Neural cell (in vitro differentiated cells): Measurements from ENCODE around the gene SIX5. TPM values are rescaled to one million over a fixed set of nuclear protein-coding genes. Genes with fewer than 3 reads are reported as not detected.
A peak's percentile ranks its signal among the peaks of the same experiment; 100 is the strongest.

Source experiments
- H2AFZ ChIP-seq: fragments of 200-600, 300-800 bp; sonication (generic), shearing (Covaris generic); 2 replicates; pipeline ENCODE4 v1.6.0; 2014; ENCODE audit warnings: low read depth, mild to moderate bottlenecking, antibody characterized with exemption, low read length, moderate library complexity
- H3F3A ChIP-seq: fragments of 200-600 bp; shearing (Covaris generic); 2 replicates; pipeline ENCODE4 v1.6.1; 2016; ENCODE audit warnings: mild to moderate bottlenecking, moderate library complexity, mixed read lengths, antibody characterized with exemption, low read length; ENCODE audit not compliant: insufficient read depth, poor library complexity, severe bottlenecking
- H3K27ac ChIP-seq: fragments of 200-600, 300-800 bp; sonication (generic), shearing (Covaris generic); 2 replicates; pipeline ENCODE4 v1.5.1; 2014; ENCODE audit warnings: mild to moderate bottlenecking, low read length, moderate library complexity
- H3K27me3 ChIP-seq: fragments of 300-800, 200-600 bp; sonication (generic), shearing (Covaris generic); 2 replicates; pipeline ENCODE4 v1.6.0; 2014; ENCODE audit warnings: mild to moderate bottlenecking, low read depth, low read length, moderate library complexity; ENCODE audit not compliant: insufficient read depth
- H3K36me3 ChIP-seq: fragments of 300-800, 200-600 bp; sonication (generic), shearing (Covaris generic); 2 replicates; pipeline ENCODE4 v1.5.1; 2014; ENCODE audit warnings: mild to moderate bottlenecking, antibody characterized with exemption, low read length, moderate library complexity; ENCODE audit not compliant: insufficient read depth
- H3K4me2 ChIP-seq: fragments of 300-800, 200-600 bp; sonication (generic), shearing (Covaris generic); 2 replicates; pipeline ENCODE4 v1.6.0; 2014; ENCODE audit warnings: mild to moderate bottlenecking, low read length
- H3K4me3 ChIP-seq: fragments of 300-800, 200-600 bp; sonication (generic), shearing (Covaris generic); 2 replicates; pipeline ENCODE4 v1.5.1; 2014; ENCODE audit warnings: mild to moderate bottlenecking, low read length, moderate library complexity
- H3K79me2 ChIP-seq: fragments of 200-600 bp; shearing (Covaris generic); replicated peaks from 2 replicates; pipeline ENCODE4 v1.6.0; 2014; ENCODE audit warnings: mild to moderate bottlenecking, low read length, moderate library complexity; ENCODE audit not compliant: insufficient read depth
- H3K9ac ChIP-seq: fragments of 300-800, 200-600 bp; sonication (generic), shearing (Covaris generic); 2 replicates; pipeline ENCODE4 v1.6.1; 2016; ENCODE audit warnings: mild to moderate bottlenecking, low read length, mixed read lengths
- H3K9me2 ChIP-seq: fragments of 200-600 bp; shearing (Covaris generic); 2 replicates; pipeline ENCODE4 v1.6.1; 2016; ENCODE audit warnings: mild to moderate bottlenecking, low read length, mixed read lengths; ENCODE audit not compliant: insufficient read depth
- H3K9me3 ChIP-seq: fragments of 200-600, 300-800 bp; sonication (generic), shearing (Covaris generic); 2 replicates; pipeline ENCODE4 v1.6.1; 2016; ENCODE audit warnings: mild to moderate bottlenecking, mixed run types, low read length, moderate library complexity, mixed read lengths
- H4K20me1 ChIP-seq: fragments of 200-600 bp; shearing (Covaris generic); 2 replicates; pipeline ENCODE4 v1.6.1; 2016; ENCODE audit warnings: mild to moderate bottlenecking, mixed run types; ENCODE audit not compliant: insufficient read depth
- EP300 ChIP-seq: fragments of 450-650 bp; conservative IDR thresholded peaks from 2 replicates; pipeline ENCODE4 v1.6.1; 2014; ENCODE audit warnings: antibody characterized with exemption, mild to moderate bottlenecking, moderate library complexity; ENCODE audit not compliant: poor library complexity, severe bottlenecking
- EZH2 ChIP-seq: fragments of 200-600, 300-800 bp; shearing (Covaris generic), sonication (generic); IDR thresholded peaks from 2 replicates; pipeline ENCODE4 v1.6.1; 2014; ENCODE audit warnings: antibody characterized with exemption, low read length, borderline replicate concordance, mild to moderate bottlenecking; ENCODE audit not compliant: insufficient read depth, poor library complexity, severe bottlenecking
- MXI1 ChIP-seq: fragments of 450-650 bp; conservative IDR thresholded peaks from 2 replicates; pipeline ENCODE4 v1.6.1; 2014; ENCODE audit warnings: antibody characterized with exemption, mild to moderate bottlenecking; ENCODE audit not compliant: poor library complexity, severe bottlenecking
- POLR2AphosphoS5 ChIP-seq: IDR thresholded peaks from 2 replicates; pipeline ENCODE4 v1.6.1; 2012
- RAD21 ChIP-seq: fragments of 450-650 bp; conservative IDR thresholded peaks from 2 replicates; pipeline ENCODE4 v1.6.1; 2014; ENCODE audit warnings: antibody characterized with exemption, mild to moderate bottlenecking, moderate library complexity
- SMC3 ChIP-seq: fragments of 450-650 bp; conservative IDR thresholded peaks from 2 replicates; pipeline ENCODE4 v1.6.1; 2014; ENCODE audit warnings: antibody characterized with exemption, mild to moderate bottlenecking, moderate library complexity; ENCODE audit not compliant: poor library complexity
- TAF1 ChIP-seq: IDR thresholded peaks from 2 replicates; pipeline ENCODE4 v1.6.1; 2012; ENCODE audit warnings: low read depth
- polyA plus RNA-seq: library from polyadenylated mRNA; depleted of rRNA; stranded (reverse); fragments of >200 nt; gene quantifications from 2 replicates; pipeline ENCODE4 v1.2.3, GENCODE V29; 2014
- TF ChIP-seq, protein P1 (sequence below): fragments of 450-650 bp; IDR thresholded peaks from 2 replicates; pipeline ENCODE4 v1.5.1; 2014; ENCODE audit warnings: antibody characterized with exemption, mild to moderate bottlenecking, moderate library complexity; ENCODE audit not compliant: poor library complexity, severe bottlenecking
- TF ChIP-seq, protein P2 (sequence below): IDR thresholded peaks from 2 replicates; pipeline ENCODE4 v1.6.1; 2012; ENCODE audit warnings: borderline replicate concordance

The SIX5 gene
- polyA plus RNA-seq, 1 donor from 2014 or later, result not detected

DNA sequence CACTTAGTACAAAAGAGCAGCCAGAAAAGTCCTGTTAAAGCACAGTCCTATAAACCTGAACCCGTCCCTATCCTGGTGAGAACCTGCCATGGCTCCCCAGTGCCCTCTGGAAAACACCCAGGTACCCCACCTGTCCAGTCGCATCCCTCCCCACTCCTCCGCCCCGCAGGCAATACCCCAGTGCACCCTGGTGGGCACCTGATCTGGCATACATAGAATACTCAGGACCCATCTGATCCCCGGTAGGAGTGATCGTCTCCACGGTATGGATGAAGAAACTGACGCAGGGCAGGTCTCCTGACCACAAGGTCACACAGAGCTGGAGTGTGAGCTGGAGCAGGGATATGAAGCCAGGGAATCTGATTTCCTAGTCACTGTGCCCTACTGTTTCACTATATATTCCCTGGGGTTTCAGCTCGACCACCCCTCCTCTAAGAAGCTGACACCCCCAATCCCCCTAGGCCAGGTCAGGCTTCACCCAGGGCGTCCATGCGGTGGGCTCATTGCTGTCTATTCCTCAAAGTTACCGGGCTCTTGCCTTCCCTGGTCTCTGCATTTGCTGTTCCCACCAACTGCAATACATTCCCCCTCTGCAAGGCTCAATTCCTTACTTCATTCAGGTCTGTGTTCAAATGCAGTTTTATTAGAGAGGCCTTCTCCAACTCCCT lies 50.9 kb downstream of the SIX5 start:
- H3K4me3 ChIP-seq, result peak overlapping the region; percentile 83

DNA sequence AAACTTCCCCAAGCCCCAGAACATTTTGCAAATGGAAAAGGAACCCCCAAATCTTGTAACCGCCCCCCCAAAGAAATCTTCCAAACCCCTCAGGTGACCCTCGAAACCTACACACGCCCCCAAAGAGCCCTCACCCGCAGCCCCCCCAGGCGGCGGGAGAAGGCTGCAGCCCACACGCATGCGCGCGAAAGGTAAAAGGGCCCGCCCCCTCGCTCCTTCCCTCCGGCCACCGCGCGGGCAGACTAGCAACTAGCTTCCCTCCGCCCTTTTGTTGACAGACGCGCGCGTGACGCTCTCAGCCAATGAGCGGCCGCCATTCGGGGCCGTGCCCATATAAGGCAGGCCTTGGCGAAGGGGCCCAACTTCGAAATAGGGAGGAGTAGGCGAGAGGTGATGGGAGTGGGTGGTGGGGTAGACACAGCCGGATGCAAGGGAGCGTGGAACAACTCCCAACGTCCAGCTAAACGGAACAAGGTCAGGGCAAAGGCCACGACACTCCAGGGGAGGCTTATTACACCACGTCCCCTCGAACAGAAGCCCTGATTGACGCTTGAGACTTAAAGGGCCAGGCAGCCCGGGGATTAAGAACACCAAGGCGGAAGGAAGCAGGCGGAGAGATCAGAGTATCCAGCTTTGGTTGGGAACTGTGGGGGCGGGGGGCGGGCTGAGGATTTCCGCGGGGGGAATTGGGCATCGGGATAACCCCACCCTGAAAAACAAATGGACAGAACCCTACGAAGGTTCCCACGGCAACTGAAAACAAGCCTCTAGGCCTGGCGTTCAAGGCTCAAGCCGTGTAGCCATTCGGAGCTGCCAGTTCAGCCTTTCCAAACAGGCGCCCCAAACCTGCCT lies 51.7 kb downstream of the SIX5 start:
- Histone ChIP-seq H3K4me3 (peak overlapping the region; percentile 83), H3K27ac (peak overlapping the region; percentile 99), H3K9me3 (no peaks in the 10 kb centered on the region), H3K36me3 (no peaks in the 10 kb centered on the region), H3K27me3 (no peaks in the 10 kb centered on the region), H3K4me2 (peak overlapping the region; percentile 90), H3K9me2 (no peaks in the 10 kb centered on the region), H4K20me1 (no peaks in the 10 kb centered on the region), H3K79me2 (peaks cover 37% of the 10 kb centered on the region), H2AFZ (peak overlapping the region; percentile 46), H3F3A (no peaks in the 10 kb centered on the region), H3K9ac (peak overlapping the region; percentile 99)
- TF ChIP-seq TAF1 (peak; percentile 47), EZH2 (no peak), MXI1 (peak; percentile 17), RAD21 (no peak), EP300 (peak; percentile 95)
- TF ChIP-seq, protein P1, sequence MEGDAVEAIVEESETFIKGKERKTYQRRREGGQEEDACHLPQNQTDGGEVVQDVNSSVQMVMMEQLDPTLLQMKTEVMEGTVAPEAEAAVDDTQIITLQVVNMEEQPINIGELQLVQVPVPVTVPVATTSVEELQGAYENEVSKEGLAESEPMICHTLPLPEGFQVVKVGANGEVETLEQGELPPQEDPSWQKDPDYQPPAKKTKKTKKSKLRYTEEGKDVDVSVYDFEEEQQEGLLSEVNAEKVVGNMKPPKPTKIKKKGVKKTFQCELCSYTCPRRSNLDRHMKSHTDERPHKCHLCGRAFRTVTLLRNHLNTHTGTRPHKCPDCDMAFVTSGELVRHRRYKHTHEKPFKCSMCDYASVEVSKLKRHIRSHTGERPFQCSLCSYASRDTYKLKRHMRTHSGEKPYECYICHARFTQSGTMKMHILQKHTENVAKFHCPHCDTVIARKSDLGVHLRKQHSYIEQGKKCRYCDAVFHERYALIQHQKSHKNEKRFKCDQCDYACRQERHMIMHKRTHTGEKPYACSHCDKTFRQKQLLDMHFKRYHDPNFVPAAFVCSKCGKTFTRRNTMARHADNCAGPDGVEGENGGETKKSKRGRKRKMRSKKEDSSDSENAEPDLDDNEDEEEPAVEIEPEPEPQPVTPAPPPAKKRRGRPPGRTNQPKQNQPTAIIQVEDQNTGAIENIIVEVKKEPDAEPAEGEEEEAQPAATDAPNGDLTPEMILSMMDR, result peak; percentile 49
- TF ChIP-seq, protein P2, sequence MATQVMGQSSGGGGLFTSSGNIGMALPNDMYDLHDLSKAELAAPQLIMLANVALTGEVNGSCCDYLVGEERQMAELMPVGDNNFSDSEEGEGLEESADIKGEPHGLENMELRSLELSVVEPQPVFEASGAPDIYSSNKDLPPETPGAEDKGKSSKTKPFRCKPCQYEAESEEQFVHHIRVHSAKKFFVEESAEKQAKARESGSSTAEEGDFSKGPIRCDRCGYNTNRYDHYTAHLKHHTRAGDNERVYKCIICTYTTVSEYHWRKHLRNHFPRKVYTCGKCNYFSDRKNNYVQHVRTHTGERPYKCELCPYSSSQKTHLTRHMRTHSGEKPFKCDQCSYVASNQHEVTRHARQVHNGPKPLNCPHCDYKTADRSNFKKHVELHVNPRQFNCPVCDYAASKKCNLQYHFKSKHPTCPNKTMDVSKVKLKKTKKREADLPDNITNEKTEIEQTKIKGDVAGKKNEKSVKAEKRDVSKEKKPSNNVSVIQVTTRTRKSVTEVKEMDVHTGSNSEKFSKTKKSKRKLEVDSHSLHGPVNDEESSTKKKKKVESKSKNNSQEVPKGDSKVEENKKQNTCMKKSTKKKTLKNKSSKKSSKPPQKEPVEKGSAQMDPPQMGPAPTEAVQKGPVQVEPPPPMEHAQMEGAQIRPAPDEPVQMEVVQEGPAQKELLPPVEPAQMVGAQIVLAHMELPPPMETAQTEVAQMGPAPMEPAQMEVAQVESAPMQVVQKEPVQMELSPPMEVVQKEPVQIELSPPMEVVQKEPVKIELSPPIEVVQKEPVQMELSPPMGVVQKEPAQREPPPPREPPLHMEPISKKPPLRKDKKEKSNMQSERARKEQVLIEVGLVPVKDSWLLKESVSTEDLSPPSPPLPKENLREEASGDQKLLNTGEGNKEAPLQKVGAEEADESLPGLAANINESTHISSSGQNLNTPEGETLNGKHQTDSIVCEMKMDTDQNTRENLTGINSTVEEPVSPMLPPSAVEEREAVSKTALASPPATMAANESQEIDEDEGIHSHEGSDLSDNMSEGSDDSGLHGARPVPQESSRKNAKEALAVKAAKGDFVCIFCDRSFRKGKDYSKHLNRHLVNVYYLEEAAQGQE, result peak; percentile 32

More for the DNA sequence above, 50.9 kb downstream of the SIX5 start:
- H3K27me3 ChIP-seq, result no peaks in the 10 kb centered on the region
- H3K4me2 ChIP-seq, result peak overlapping the region; percentile 57
- H2AFZ ChIP-seq, result peak overlapping the region; percentile 36
- H4K20me1 ChIP-seq, result no peaks in the 10 kb centered on the region
- H3F3A ChIP-seq, result no peaks in the 10 kb centered on the region
- peak overlapping the region; percentile 99 for H3K9ac ChIP-seq
- H3K9me3 ChIP-seq, result no peaks in the 10 kb centered on the region
- H3K27ac ChIP-seq, result peak overlapping the region; percentile 99
- no peaks in the 10 kb centered on the region for H3K9me2 ChIP-seq
- no peak for TF ChIP-seq SMC3
- no peak for TF ChIP-seq POLR2AphosphoS5
- TF ChIP-seq, protein P1, result no peak
- no peak for TF ChIP-seq TAF1
- no peak for TF ChIP-seq RAD21
- no peak for TF ChIP-seq EZH2
- no peak for TF ChIP-seq EP300
- TF ChIP-seq, protein P2, result no peak
- no peak for TF ChIP-seq MXI1
- H3K79me2 ChIP-seq, result peaks cover 37% of the 10 kb centered on the region
- H3K36me3 ChIP-seq, result no peaks in the 10 kb centered on the region
